ENCODE data around the gene KCNIP1. TPM values are rescaled to one million over a fixed set of nuclear protein-coding genes. Genes with fewer than 3 reads are reported as not detected.

KCNIP1 gene
- total and polyA plus RNA-seq, 2 of the 13 experiments (the other 11 are each of a cell fraction or from before 2014, with no cell fraction given) = not detected

DNA sequence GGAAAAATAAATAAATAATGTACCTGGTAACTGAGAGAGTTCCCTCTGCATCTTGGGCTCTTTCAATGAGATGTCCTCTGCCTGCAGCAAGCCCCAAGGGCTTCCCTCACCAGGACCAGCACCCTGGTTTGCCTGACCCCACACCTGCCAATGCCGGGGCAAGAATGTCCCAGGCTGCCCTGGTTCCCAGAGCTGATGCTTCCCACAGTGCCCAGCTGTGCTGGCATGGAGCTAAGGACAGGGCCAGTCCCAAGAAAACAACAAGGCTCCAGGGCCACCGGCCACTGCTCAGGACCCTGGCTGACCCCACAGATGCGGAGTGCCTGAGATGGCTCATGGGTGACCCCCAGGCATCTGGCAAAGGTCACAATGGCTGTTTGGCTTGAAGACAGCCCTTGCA is 123.5 kb downstream of the KCNIP1 start:
- POLR2A ChIA-PET = no interaction called here
- Histone ChIP-seq H3K27me3 (ENCODE audit: control insufficient read depth in 1 of 2, insufficient read depth in 2 of 2, low read length in 2 of 2) (peaks cover 2 to 4% of the 10 kb centered on the region in 2 experiments; a peak in 2 of 5 replicates), H3K4me2 (ENCODE audit: low read depth, low read length) (no peak overlapping the region), H4K20me1 (ENCODE audit: insufficient read depth, low read length) (no peaks in the 10 kb centered on the region), H3K9me3 (ENCODE audit: low read length) (no peaks in the 10 kb centered on the region), H2AFZ (ENCODE audit: low read length) (no peak overlapping the region), H3K4me1 (ENCODE audit: insufficient read depth, low read length) (no peaks in the 10 kb centered on the region), H3K36me3 (replicated peaks in 1 of 2; ENCODE audit: control insufficient read depth in 1 of 2, insufficient read depth in 2 of 2, low read length in 2 of 2) (no peaks in the 10 kb centered on the region), H3K79me2 (ENCODE audit: insufficient read depth, low read length) (no peaks in the 10 kb centered on the region), H3K27ac (ENCODE audit: extremely low read length, insufficient read depth, low read length) (no peak overlapping the region), H3K4me3 (replicated peaks in 1 of 3; ENCODE audit: insufficient read depth in 1 of 3, low read depth in 2 of 3, low read length in 3 of 3) (no peak overlapping the region), H3K9ac (ENCODE audit: insufficient read depth, low read depth, low read length) (no peak overlapping the region)
- TF ChIP-seq ZFP90 (CRISPR knock-in tag; IDR thresholded peaks at IDR 0.05; ENCODE audit: borderline replicate concordance) (no peak), ZFP62 (CRISPR knock-in tag; IDR thresholded peaks at IDR 0.05) (no peak), ZNF605 (CRISPR knock-in tag; IDR thresholded peaks at IDR 0.05) (no peak), NR3C1 (CRISPR knock-in tag; IDR thresholded peaks at IDR 0.05) (no peak), CBFB (CRISPR knock-in tag; IDR thresholded peaks at IDR 0.05) (no peak), RAD21 (CRISPR knock-in tag; IDR thresholded peaks at IDR 0.05) (no peak)
- TF ChIP-seq, protein P1, sequence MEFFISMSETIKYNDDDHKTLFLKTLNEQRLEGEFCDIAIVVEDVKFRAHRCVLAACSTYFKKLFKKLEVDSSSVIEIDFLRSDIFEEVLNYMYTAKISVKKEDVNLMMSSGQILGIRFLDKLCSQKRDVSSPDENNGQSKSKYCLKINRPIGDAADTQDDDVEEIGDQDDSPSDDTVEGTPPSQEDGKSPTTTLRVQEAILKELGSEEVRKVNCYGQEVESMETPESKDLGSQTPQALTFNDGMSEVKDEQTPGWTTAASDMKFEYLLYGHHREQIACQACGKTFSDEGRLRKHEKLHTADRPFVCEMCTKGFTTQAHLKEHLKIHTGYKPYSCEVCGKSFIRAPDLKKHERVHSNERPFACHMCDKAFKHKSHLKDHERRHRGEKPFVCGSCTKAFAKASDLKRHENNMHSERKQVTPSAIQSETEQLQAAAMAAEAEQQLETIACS (CRISPR knock-in tag; IDR thresholded peaks at IDR 0.05) = no peak
- TF ChIP-seq, protein P2, sequence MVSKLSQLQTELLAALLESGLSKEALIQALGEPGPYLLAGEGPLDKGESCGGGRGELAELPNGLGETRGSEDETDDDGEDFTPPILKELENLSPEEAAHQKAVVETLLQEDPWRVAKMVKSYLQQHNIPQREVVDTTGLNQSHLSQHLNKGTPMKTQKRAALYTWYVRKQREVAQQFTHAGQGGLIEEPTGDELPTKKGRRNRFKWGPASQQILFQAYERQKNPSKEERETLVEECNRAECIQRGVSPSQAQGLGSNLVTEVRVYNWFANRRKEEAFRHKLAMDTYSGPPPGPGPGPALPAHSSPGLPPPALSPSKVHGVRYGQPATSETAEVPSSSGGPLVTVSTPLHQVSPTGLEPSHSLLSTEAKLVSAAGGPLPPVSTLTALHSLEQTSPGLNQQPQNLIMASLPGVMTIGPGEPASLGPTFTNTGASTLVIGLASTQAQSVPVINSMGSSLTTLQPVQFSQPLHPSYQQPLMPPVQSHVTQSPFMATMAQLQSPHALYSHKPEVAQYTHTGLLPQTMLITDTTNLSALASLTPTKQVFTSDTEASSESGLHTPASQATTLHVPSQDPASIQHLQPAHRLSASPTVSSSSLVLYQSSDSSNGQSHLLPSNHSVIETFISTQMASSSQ (IDR thresholded peaks at IDR 0.05; ENCODE audit: low read depth) = no peak
- TF ChIP-seq, protein P2 (CRISPR knock-in tag; IDR thresholded peaks at IDR 0.05; ENCODE audit: borderline replicate concordance) = no peak
- ATAC-seq = no peak
- intact Hi-C loops (cut with micrococcal nuclease; ENCODE audit: unreplicated experiment) (no loop called here), in situ Hi-C loops (cut with HindIII; ENCODE audit: extremely low pct_ligation_motif_present, low pct_unique_long_range_greater_than_20kb) (no loop called here)
- DNase-seq (ENCODE audit: low spot score) = no peak
- BruUV-seq (replicated peaks) = no TSS peak
- CTCF ChIA-PET (ENCODE audit: low intra/inter-chr PET ratio, low total read pairs) = no interaction called here
- FAIRE-seq = no peak
- no CpG with 5 or more reads among the region's 3 CpGs for WGBS (ENCODE audit: low lambda C conversion rate)

Data from HepG2 (cell line).